HepG2 (cell line): ENCODE data around the gene ARID1A. TPM values are rescaled to one million over a fixed set of nuclear protein-coding genes. Genes with fewer than 3 reads are reported as not detected.

Experiments
- ATF1 ChIP-seq: IDR thresholded peaks from 2 replicates; pipeline ENCODE4 v1.6.1; 2016; ENCODE audit warnings: mild to moderate bottlenecking, control low read depth
- BHLHE40 ChIP-seq: IDR thresholded peaks from 2 replicates; pipeline ENCODE4 v1.6.1; 2011; ENCODE audit warnings: low read length, improper control_type of control experiment
- SALL1 ChIP-seq: sonication (generic); formaldehyde crosslinking; IDR thresholded peaks from 2 replicates; pipeline ENCODE4 v1.8.0; 2022; ENCODE audit warnings: mild to moderate bottlenecking, missing genetic modification reagents
- SNAPC2 ChIP-seq: sonication (generic); formaldehyde crosslinking; IDR thresholded peaks from 2 replicates; pipeline ENCODE4 v1.8.1; 2022; ENCODE audit warnings: mild to moderate bottlenecking, missing genetic modification reagents
- SOX13 ChIP-seq, 3 experiments: fragments of 450-650 bp in 1 of 3; sonication (generic) in 1 of 3; formaldehyde crosslinking in 1 of 3; IDR thresholded peaks in 2 of 3; conservative IDR thresholded peaks in 1 of 3; 2 replicates each; pipeline versions ENCODE4 v1.5.0 to v1.6.1; 2016 to 2020; ENCODE audit warnings: antibody characterized with exemption in 1 of 3, mild to moderate bottlenecking in 1 of 3, missing compliant biosample characterization in 1 of 3, missing genetic modification reagents in 1 of 3, moderate library complexity in 1 of 3
- U2AF2 ChIP-seq: fragments of 200-400 bp; formaldehyde crosslinking; IDR thresholded peaks from 2 replicates; pipeline ENCODE4 v1.6.1; 2017; ENCODE audit warnings: low read depth, mild to moderate bottlenecking, low read length
- YEATS4 ChIP-seq: sonication (generic); formaldehyde crosslinking; IDR thresholded peaks from 2 replicates; pipeline ENCODE4 v1.4.0; 2020; ENCODE audit warnings: missing genetic modification reagents, borderline replicate concordance
- ZKSCAN8 ChIP-seq: IDR thresholded peaks from 2 replicates; pipeline ENCODE4 v1.6.1; 2016; ENCODE audit warnings: borderline replicate concordance, missing genetic modification reagents, missing compliant biosample characterization
- ZNF30 ChIP-seq: sonication (generic); formaldehyde crosslinking; IDR thresholded peaks from 2 replicates; pipeline ENCODE4 v1.5.0; 2020; ENCODE audit warnings: mild to moderate bottlenecking, missing genetic modification reagents
- ZNF589 ChIP-seq: sonication (generic); formaldehyde crosslinking; conservative IDR thresholded peaks from 2 replicates; pipeline ENCODE4 v1.8.0; 2022; ENCODE audit warnings: mild to moderate bottlenecking, moderate library complexity, missing genetic modification reagents
- ZNF782 ChIP-seq: sonication (generic); formaldehyde crosslinking; IDR thresholded peaks from 2 replicates; pipeline ENCODE4 v1.4.0; 2020; ENCODE audit warnings: missing genetic modification reagents, mild to moderate bottlenecking, borderline replicate concordance
- polyA plus RNA-seq, 8 experiments: library from polyadenylated mRNA; depleted of rRNA in 3 of 8; stranded (reverse) in 7 of 8; unstranded in 1 of 8; fragments of >200 nt; fragmentation: Illumina TruSeq in 4 of 8; extraction: Trizol in 4 of 8; gene quantifications; 2 replicates each; pipeline versions ENCODE4 v1.2.1 to v1.2.3, GENCODE V29; 2011 to 2016; ENCODE audit warnings: low read depth in 4 of 8, missing spikeins in 1 of 8, mixed read lengths in 1 of 8; ENCODE audit not compliant: insufficient read depth in 1 of 8
- total RNA-seq, 5 experiments: library from RNA; depleted of rRNA; stranded (reverse); fragments of >200 nt; fragmentation: Illumina TruSeq; extraction: Trizol; gene quantifications; 2 replicates each; pipeline ENCODE4 v1.2.3, GENCODE V29; 2016; ENCODE audit warnings: low read depth in 1 of 5
- TF ChIP-seq, protein P1 (sequence below): sonication (generic); formaldehyde crosslinking; IDR thresholded peaks from 2 replicates; pipeline ENCODE4 v1.4.0; 2020; ENCODE audit warnings: mild to moderate bottlenecking, missing genetic modification reagents
- TF ChIP-seq, protein P2 (sequence below): sonication (generic); formaldehyde crosslinking; IDR thresholded peaks from 2 replicates; pipeline ENCODE4 v1.4.0; 2020; ENCODE audit warnings: missing genetic modification reagents, borderline replicate concordance
- TF ChIP-seq, protein P3 (sequence below): sonication (generic); formaldehyde crosslinking; IDR thresholded peaks from 2 replicates; pipeline ENCODE4 v1.4.0; 2020; ENCODE audit warnings: mild to moderate bottlenecking, low read depth, missing genetic modification reagents
- TF ChIP-seq, protein P4 (sequence below): sonication (generic); formaldehyde crosslinking; IDR thresholded peaks from 2 replicates; pipeline ENCODE4 v1.5.0; 2020; ENCODE audit warnings: missing genetic modification reagents, mild to moderate bottlenecking, borderline replicate concordance
- TF ChIP-seq, protein P5 (sequence below): sonication (generic); formaldehyde crosslinking; IDR thresholded peaks from 2 replicates; pipeline ENCODE4 v1.4.0; 2020; ENCODE audit warnings: missing genetic modification reagents, borderline replicate concordance

Gene ARID1A
- total and polyA plus RNA-seq, 2 of the 13 experiments (the other 11 are each of a cell fraction or from before 2014, with no cell fraction given): 11.9 to 15.9 TPM

DNA sequence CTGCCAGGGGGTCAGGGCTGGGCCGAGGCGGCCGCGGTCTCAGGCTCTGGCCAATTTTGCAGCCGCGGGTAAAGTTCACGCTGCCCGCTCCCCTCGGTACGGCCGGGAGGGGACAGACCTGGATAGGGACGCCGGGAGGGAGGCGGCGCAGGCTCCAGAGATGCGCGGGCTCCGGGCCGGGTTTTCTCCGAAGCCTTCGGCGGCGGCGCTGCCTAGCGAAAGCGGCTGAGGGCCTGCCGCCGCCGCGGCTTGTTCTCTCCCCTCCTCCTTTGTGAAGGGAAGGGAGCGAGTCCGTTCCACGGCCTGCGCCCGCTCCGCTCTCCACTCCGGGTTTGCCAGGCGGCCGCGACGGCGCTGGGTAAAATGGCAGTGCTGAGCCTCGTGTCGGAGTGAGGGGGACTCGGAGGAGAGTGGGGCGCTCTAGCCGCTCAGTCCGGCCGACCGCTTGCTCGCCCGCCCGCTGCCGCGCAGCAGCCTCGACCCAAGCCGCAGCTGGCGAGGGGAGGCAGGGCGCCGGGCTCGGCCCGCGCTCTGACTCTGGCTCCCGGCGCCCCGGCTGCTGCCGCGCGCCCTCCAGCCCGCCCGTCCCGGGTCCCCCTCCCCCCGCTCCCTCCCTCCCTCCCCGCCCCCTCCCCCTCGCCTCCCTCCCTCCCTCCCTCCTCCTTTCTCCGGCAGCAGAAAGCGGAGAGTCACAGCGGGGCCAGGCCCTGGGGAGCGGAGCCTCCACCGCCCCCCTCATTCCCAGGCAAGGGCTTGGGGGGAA lies at the start of gene ARID1A (continued):
- TF ChIP-seq YEATS4 (peak; percentile 97), ZNF589 (CRISPR knock-in tag) (peak; percentile 79; the same call in 1 of the 2 replicates), ZNF782 (CRISPR knock-in tag) (peak; percentile 81; the same call in 1 of the 2 replicates), SNAPC2 (peak; percentile 87), SALL1 (CRISPR knock-in tag) (peak; percentile 93), SOX13 (IDR thresholded peaks at IDR 0.05) (no peak), SOX13 (CRISPR knock-in tag; conservative IDR thresholded peaks at IDR 0.05 in 1 of 2, IDR thresholded peaks at IDR 0.05 in 1 of 2) (peak in 1 of 2 experiments; percentile 69; a peak in 2 of 4 replicates), ZNF30 (CRISPR knock-in tag) (no peak), ATF1 (CRISPR knock-in tag) (no peak), ZKSCAN8 (CRISPR knock-in tag) (no peak), BHLHE40 (0 out of 2 replicates have a peak, but pooled peaks have one; percentile 18), U2AF2 (no peak)
- TF ChIP-seq, protein P1, sequence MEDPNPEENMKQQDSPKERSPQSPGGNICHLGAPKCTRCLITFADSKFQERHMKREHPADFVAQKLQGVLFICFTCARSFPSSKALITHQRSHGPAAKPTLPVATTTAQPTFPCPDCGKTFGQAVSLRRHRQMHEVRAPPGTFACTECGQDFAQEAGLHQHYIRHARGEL (CRISPR knock-in tag): peak; percentile 76; the same call in 1 of the 2 replicates
- TF ChIP-seq, protein P2, sequence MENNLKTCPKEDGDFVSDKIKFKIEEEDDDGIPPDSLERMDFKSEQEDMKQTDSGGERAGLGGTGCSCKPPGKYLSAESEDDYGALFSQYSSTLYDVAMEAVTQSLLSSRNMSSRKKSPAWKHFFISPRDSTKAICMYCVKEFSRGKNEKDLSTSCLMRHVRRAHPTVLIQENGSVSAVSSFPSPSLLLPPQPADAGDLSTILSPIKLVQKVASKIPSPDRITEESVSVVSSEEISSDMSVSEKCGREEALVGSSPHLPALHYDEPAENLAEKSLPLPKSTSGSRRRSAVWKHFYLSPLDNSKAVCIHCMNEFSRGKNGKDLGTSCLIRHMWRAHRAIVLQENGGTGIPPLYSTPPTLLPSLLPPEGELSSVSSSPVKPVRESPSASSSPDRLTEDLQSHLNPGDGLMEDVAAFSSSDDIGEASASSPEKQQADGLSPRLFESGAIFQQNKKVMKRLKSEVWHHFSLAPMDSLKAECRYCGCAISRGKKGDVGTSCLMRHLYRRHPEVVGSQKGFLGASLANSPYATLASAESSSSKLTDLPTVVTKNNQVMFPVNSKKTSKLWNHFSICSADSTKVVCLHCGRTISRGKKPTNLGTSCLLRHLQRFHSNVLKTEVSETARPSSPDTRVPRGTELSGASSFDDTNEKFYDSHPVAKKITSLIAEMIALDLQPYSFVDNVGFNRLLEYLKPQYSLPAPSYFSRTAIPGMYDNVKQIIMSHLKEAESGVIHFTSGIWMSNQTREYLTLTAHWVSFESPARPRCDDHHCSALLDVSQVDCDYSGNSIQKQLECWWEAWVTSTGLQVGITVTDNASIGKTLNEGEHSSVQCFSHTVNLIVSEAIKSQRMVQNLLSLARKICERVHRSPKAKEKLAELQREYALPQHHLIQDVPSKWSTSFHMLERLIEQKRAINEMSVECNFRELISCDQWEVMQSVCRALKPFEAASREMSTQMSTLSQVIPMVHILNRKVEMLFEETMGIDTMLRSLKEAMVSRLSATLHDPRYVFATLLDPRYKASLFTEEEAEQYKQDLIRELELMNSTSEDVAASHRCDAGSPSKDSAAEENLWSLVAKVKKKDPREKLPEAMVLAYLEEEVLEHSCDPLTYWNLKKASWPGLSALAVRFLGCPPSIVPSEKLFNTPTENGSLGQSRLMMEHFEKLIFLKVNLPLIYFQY (CRISPR knock-in tag): no peak; the same call in none of the 2 replicates
- TF ChIP-seq, protein P3, sequence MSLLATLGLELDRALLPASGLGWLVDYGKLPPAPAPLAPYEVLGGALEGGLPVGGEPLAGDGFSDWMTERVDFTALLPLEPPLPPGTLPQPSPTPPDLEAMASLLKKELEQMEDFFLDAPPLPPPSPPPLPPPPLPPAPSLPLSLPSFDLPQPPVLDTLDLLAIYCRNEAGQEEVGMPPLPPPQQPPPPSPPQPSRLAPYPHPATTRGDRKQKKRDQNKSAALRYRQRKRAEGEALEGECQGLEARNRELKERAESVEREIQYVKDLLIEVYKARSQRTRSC (CRISPR knock-in tag): peak; percentile 49; the same call in 1 of the 2 replicates
- TF ChIP-seq, protein P4, sequence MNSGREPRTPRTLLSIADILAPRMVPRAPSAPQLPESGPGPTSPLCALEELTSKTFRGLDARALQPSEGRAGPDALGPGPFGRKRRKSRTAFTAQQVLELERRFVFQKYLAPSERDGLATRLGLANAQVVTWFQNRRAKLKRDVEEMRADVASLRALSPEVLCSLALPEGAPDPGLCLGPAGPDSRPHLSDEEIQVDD (CRISPR knock-in tag): peak; percentile 91; the same call in 1 of the 2 replicates
- TF ChIP-seq, protein P5, sequence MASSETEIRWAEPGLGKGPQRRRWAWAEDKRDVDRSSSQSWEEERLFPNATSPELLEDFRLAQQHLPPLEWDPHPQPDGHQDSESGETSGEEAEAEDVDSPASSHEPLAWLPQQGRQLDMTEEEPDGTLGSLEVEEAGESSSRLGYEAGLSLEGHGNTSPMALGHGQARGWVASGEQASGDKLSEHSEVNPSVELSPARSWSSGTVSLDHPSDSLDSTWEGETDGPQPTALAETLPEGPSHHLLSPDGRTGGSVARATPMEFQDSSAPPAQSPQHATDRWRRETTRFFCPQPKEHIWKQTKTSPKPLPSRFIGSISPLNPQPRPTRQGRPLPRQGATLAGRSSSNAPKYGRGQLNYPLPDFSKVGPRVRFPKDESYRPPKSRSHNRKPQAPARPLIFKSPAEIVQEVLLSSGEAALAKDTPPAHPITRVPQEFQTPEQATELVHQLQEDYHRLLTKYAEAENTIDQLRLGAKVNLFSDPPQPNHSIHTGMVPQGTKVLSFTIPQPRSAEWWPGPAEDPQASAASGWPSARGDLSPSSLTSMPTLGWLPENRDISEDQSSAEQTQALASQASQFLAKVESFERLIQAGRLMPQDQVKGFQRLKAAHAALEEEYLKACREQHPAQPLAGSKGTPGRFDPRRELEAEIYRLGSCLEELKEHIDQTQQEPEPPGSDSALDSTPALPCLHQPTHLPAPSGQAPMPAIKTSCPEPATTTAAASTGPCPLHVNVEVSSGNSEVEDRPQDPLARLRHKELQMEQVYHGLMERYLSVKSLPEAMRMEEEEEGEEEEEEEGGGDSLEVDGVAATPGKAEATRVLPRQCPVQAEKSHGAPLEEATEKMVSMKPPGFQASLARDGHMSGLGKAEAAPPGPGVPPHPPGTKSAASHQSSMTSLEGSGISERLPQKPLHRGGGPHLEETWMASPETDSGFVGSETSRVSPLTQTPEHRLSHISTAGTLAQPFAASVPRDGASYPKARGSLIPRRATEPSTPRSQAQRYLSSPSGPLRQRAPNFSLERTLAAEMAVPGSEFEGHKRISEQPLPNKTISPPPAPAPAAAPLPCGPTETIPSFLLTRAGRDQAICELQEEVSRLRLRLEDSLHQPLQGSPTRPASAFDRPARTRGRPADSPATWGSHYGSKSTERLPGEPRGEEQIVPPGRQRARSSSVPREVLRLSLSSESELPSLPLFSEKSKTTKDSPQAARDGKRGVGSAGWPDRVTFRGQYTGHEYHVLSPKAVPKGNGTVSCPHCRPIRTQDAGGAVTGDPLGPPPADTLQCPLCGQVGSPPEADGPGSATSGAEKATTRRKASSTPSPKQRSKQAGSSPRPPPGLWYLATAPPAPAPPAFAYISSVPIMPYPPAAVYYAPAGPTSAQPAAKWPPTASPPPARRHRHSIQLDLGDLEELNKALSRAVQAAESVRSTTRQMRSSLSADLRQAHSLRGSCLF (CRISPR knock-in tag): no peak; the same call in 1 of the 2 replicates
